Measurements from ENCODE around the gene KCNK13. TPM values are rescaled to one million over a fixed set of nuclear protein-coding genes. Genes with fewer than 3 reads are reported as not detected.

The KCNK13 gene
- total and polyA plus RNA-seq, 2 experiments from 2014 or later, result 0.21 to 1.0 TPM

DNA sequence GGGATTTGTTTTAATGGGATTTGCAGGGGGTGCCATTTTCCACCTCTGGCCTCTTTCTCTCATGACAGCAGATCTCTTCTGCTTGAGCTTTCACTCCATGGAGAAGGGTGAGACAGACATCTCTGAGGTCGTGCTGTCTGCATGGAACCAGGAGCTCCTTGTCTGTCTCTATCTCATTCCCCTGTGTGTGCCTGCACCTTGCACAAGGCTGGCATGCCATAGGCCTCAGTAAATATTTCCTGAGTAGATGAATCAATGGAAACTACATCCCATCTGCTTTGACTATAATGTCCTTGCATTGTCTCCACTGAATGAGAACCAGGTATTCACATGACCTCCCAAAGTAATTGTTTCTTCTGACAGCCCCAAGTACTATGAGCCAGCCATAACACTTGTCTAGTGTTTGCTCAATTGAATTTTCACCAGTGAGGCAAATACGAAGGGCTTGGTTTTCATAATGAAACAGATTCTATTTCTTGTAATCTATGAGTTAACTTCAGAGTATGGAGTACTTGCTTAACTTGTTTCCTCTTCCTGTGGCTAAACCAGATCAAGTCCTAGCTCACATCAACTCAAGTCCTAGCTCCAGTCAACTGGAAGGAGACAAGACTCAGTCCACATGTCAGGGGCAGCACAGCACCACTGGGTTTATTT is 32.3 kb downstream of the KCNK13 start (continued):
- no peak for TF ChIP-seq ZNF462 (CRISPR knock-in tag; IDR thresholded peaks at IDR 0.05)
- no peak for TF ChIP-seq REST (IDR thresholded peaks at IDR 0.05; ENCODE audit: unreplicated experiment)
- no peak for TF ChIP-seq CTCF (conservative IDR thresholded peaks at IDR 0.05; ENCODE audit: low read depth in 2 of 2)
- no peak for TF ChIP-seq POLR2AphosphoS5 (IDR thresholded peaks at IDR 0.05; ENCODE audit: low read depth)

Measured in GM23338 (cell line).